K562 (cell line): Measurements from ENCODE around the gene NDST4. TPM values are rescaled to one million over a fixed set of nuclear protein-coding genes. Genes with fewer than 3 reads are reported as not detected.

ENCODE experiments used
- ATAC-seq: fragments of 200-7000 bp; cut with Tn5 transposase; 3 replicates; pipeline ENCODE4 v1.9.1; 2020; ENCODE audit warnings: moderate library complexity
- BruUV-seq: library from RNA; stranded (reverse); fragments of 400-500 nt; replicated peaks from 2 replicates; lab custom pipeline; 2021; lab: Mats Ljungman, UMichigan
- CTCF ChIA-PET: fragments of 300-600 bp; formaldehyde crosslinking; extraction: SDS; loops from one replicate; lab custom pipeline; 2021; ENCODE audit warnings: low intra/inter-chr PET ratio; lab: Yijun Ruan, JAX
- POLR2A ChIA-PET: fragments of 300-600, 350-650 bp; sonication (Branson Sonifier 250); formaldehyde crosslinking; extraction: SDS; loops from one replicate; lab custom pipeline; 2021; ENCODE audit warnings: antibody characterized with exemption, inconsistent platforms; lab: Yijun Ruan, JAX
- DNase-seq, 4 experiments: peaks; one replicate each; pipeline versions ENCODE4 v3.0.0 to v3.0.0-alpha.2; 2011 to 2018; ENCODE audit warnings: low spot score in 3 of 4, mixed read lengths in 3 of 4; ENCODE audit errors: extremely low read depth in 1 of 4
- FAIRE-seq: peaks from 2 replicates; lab custom pipeline; 2011; peaks lifted over from hg19 to GRCh38; lab: Jason Lieb, UNC
- H2AFZ ChIP-seq: 2 replicates; pipeline ENCODE4 v1.6.0; 2011; ENCODE audit warnings: low read depth, low read length, control low read depth, inconsistent platforms
- H3K27ac ChIP-seq: fragments of 200-600 bp; 3 replicates; pipeline ENCODE4 v1.8.0; 2011; ENCODE audit warnings: low read depth, mild to moderate bottlenecking, control low read depth, inconsistent platforms, low read length, moderate library complexity, mixed read lengths; ENCODE audit errors: extremely low read depth
- H3K27me3 ChIP-seq, 2 experiments: fragments of 300-600 bp in 1 of 2; 2 replicates in 1 of 2; 3 replicates in 1 of 2; pipeline versions ENCODE4 v1.6.0 to v1.8.0; 2011; ENCODE audit warnings: inconsistent platforms in 2 of 2, low read length in 2 of 2, mild to moderate bottlenecking in 1 of 2, mixed read lengths in 1 of 2, moderate library complexity in 1 of 2; ENCODE audit not compliant: control insufficient read depth in 2 of 2, insufficient read depth in 2 of 2
- H3K36me3 ChIP-seq: fragments of 300-600 bp; 3 replicates; pipeline ENCODE4 v1.8.0; 2011; ENCODE audit warnings: mild to moderate bottlenecking, low read length, inconsistent platforms; ENCODE audit not compliant: control insufficient read depth, insufficient read depth
- H3K4me1 ChIP-seq, 2 experiments: fragments of 200-600 bp in 1 of 2; replicated peaks in 1 of 2; 2 replicates in 1 of 2; 3 replicates in 1 of 2; pipeline versions ENCODE4 v1.5.1 to v1.8.0; 2011; ENCODE audit warnings: inconsistent platforms in 2 of 2, low read length in 2 of 2, mild to moderate bottlenecking in 1 of 2, mixed read lengths in 1 of 2, moderate library complexity in 1 of 2; ENCODE audit not compliant: control insufficient read depth in 2 of 2, insufficient read depth in 2 of 2
- H3K4me2 ChIP-seq: 2 replicates; pipeline ENCODE4 v1.6.1; 2011; ENCODE audit warnings: low read length, control low read depth, inconsistent platforms, mixed read lengths; ENCODE audit not compliant: insufficient read depth
- H3K4me3 ChIP-seq: fragments of 200-600 bp; sonication (generic), shearing (Covaris generic); 2 replicates; pipeline ENCODE4 v1.5.1; 2016; ENCODE audit warnings: control low read depth, inconsistent platforms
- H3K79me2 ChIP-seq: fragments of 200-600 bp; 3 replicates; pipeline ENCODE4 v1.8.0; 2011; ENCODE audit warnings: low read length, inconsistent platforms; ENCODE audit not compliant: control insufficient read depth, insufficient read depth
- H3K9ac ChIP-seq, 2 experiments: 2 replicates each; pipeline versions ENCODE4 v1.6.0 to v1.6.1; 2011; ENCODE audit warnings: low read depth in 2 of 2, low read length in 2 of 2, control low read depth in 1 of 2, inconsistent platforms in 1 of 2, mild to moderate bottlenecking in 1 of 2, mixed read lengths in 1 of 2; ENCODE audit not compliant: insufficient read depth in 1 of 2
- H3K9me1 ChIP-seq: one replicate; pipeline ENCODE4 v1.6.0; 2011; ENCODE audit warnings: inconsistent platforms, mild to moderate bottlenecking, low read length, moderate library complexity; ENCODE audit not compliant: control insufficient read depth, insufficient read depth
- H3K9me3 ChIP-seq: replicated peaks from 2 replicates; pipeline ENCODE4 v1.5.1; 2011; ENCODE audit warnings: low read depth, low read length, inconsistent platforms; ENCODE audit not compliant: control insufficient read depth, insufficient read depth
- H4K20me1 ChIP-seq: replicated peaks from 2 replicates; pipeline ENCODE4 v1.6.1; 2011; ENCODE audit warnings: low read length, inconsistent platforms, mixed read lengths; ENCODE audit not compliant: control insufficient read depth, insufficient read depth
- ARID4B ChIP-seq: sonication (generic); formaldehyde crosslinking; IDR thresholded peaks from 2 replicates; pipeline ENCODE4 v1.8.0; 2022; ENCODE audit warnings: mild to moderate bottlenecking, missing genetic modification reagents
- ATF2 ChIP-seq: sonication (generic); formaldehyde crosslinking; IDR thresholded peaks from 2 replicates; pipeline ENCODE4 v1.8.1; 2022; ENCODE audit warnings: missing genetic modification reagents
- GTF2B ChIP-seq: IDR thresholded peaks from 2 replicates; pipeline ENCODE4 v1.6.1; 2011; ENCODE audit not compliant: insufficient read length; ENCODE audit errors: extremely low read depth
- HDAC1 ChIP-seq, 2 experiments: fragments of 450-650 bp; IDR thresholded peaks; 2 replicates each; pipeline ENCODE4 v1.6.1; 2016 to 2017; ENCODE audit warnings: inconsistent platforms in 1 of 2, mild to moderate bottlenecking in 1 of 2, moderate library complexity in 1 of 2
- NFYB ChIP-seq: IDR thresholded peaks from 2 replicates; pipeline ENCODE4 v1.6.1; 2011; ENCODE audit warnings: mild to moderate bottlenecking, moderate library complexity; ENCODE audit not compliant: insufficient read length; ENCODE audit errors: extremely low read depth
- RBM14 ChIP-seq: fragments of 200-400 bp; formaldehyde crosslinking; IDR thresholded peaks from 2 replicates; pipeline ENCODE4 v1.6.1; 2018; ENCODE audit warnings: low read depth, mild to moderate bottlenecking, low read length, moderate library complexity, borderline replicate concordance; ENCODE audit not compliant: insufficient read depth
- SMARCA5 ChIP-seq: fragments of 450-650 bp; IDR thresholded peaks from 2 replicates; pipeline ENCODE4 v1.6.1; 2016
- SNAPC5 ChIP-seq: fragments of 250-450 bp; sonication (Bioruptor Pico); IDR thresholded peaks from 2 replicates; pipeline ENCODE4 v1.8.0; 2021; ENCODE audit warnings: moderate library complexity, mild to moderate bottlenecking, inconsistent platforms
- TRIM24 ChIP-seq, 2 experiments: fragments of 450-650 bp; IDR thresholded peaks; 2 replicates each; pipeline ENCODE4 v1.6.1; 2016
- ZNF175 ChIP-seq: fragments of 200-800 bp; sonication (Bioruptor generic); IDR thresholded peaks from 2 replicates; pipeline ENCODE4 v1.6.1; 2016; ENCODE audit warnings: low read depth, mild to moderate bottlenecking, missing genetic modification characterization, missing compliant biosample characterization
- ZNF277 ChIP-seq: fragments of 250-450 bp; sonication (Bioruptor Pico); IDR thresholded peaks from 2 replicates; pipeline ENCODE4 v1.8.0; 2022; ENCODE audit warnings: inconsistent platforms, mild to moderate bottlenecking, moderate library complexity, borderline replicate concordance
- ZNF589 ChIP-seq: fragments of 200-800 bp; sonication (Bioruptor generic); IDR thresholded peaks from 2 replicates; pipeline ENCODE4 v1.6.1; 2016; ENCODE audit warnings: low read depth, missing genetic modification characterization, missing compliant biosample characterization
- WGBS: fragments of 100-300 bp; shearing (Covaris generic); methylation state at CpG from one replicate; pipeline ENCODE4 v1.1.6; 2016; ENCODE audit warnings: low coverage, mixed read lengths; ENCODE audit not compliant: insufficient coverage; ENCODE audit errors: missing lambda C conversion rate; 5-methylcytosine and 5-hydroxymethylcytosine counted together
- in situ Hi-C: fragments of 300-500 bp; cut with MboI; formaldehyde crosslinking; loops from 4 replicates; pipeline ENCODE4 v1.15.0; 2018; ENCODE audit warnings: inconsistent platforms, mixed read lengths
- intact Hi-C: fragments of 100-400 bp; cut with micrococcal nuclease; formaldehyde crosslinking; loops from 2 replicates; pipeline ENCODE4 v1.14.2; 2022
- polyA plus RNA-seq, 8 experiments: library from polyadenylated mRNA; depleted of rRNA in 4 of 8; stranded (reverse) in 5 of 8; unstranded in 3 of 8; fragments of >200 nt; fragmentation: Nextera tagmentation in 2 of 8; fragmentation: Illumina TruSeq in 1 of 8; extraction: Ambion mirVana in 2 of 8; extraction: Trizol in 1 of 8; gene quantifications; 2 replicates each; pipeline versions ENCODE4 v1.2.1 to v1.2.3, GENCODE V29; 2011 to 2014; ENCODE audit warnings: inconsistent platforms in 1 of 8, missing spikeins in 1 of 8
- total RNA-seq, 7 experiments: library from RNA; depleted of rRNA in 6 of 7; stranded (reverse); fragments of >200 nt in 6 of 7; fragmentation: Illumina TruSeq in 2 of 7; extraction: Trizol in 2 of 7; gene quantifications; 2 replicates each; pipeline versions ENCODE4 v1.2.1 to v1.2.3, GENCODE V29; 2011 to 2021; ENCODE audit warnings: low replicate concordance in 1 of 7

Gene NDST4
- total and polyA plus RNA-seq, 9 of the 15 experiments (the other 6 are each of a cell fraction or from before 2014, with no cell fraction given) = not detected

- Histone ChIP-seq H3K4me2 (no peak overlapping the region), H3K9ac (no peak overlapping the region), H3K9me3 (no peaks in the 10 kb centered on the region), H3K27me3 (no peaks in the 10 kb centered on the region), H3K9me1 (no peaks in the 10 kb centered on the region), H3K4me3 (no peak overlapping the region), H3K27ac (no peak overlapping the region), H3K79me2 (no peaks in the 10 kb centered on the region), H3K36me3 (no peaks in the 10 kb centered on the region), H4K20me1 (no peaks in the 10 kb centered on the region), H3K4me1 (no peaks in the 10 kb centered on the region), H2AFZ (no peak overlapping the region)
- 0% methylated on average over 3 of the region's 3 CpGs for WGBS
- DNase-seq (no peak), FAIRE-seq (no peak), ATAC-seq (no peak)
- POLR2A ChIA-PET = no interaction called here
- intact Hi-C loops = no loop called here
- in situ Hi-C loops = no loop called here
- CTCF ChIA-PET = no interaction called here
- no TSS peak for BruUV-seq
- TF ChIP-seq ARID4B (no peak), ZNF589 (CRISPR knock-in tag) (no peak), SMARCA5 (no peak), ZNF277 (CRISPR knock-in tag) (no peak), NFYB (no peak), ZNF175 (no peak), SNAPC5 (no peak), TRIM24 (IDR thresholded peaks at IDR 0.05) (no peak), RBM14 (no peak), HDAC1 (IDR thresholded peaks at IDR 0.05) (no peak), ATF2 (CRISPR knock-in tag) (no peak), GTF2B (no peak)
Measured at GRCh38 chr4:114879916-114880669, 233.3 kb downstream of the NDST4 start.
